Ovary (tissue), 3 donors: ENCODE results near the gene OSBPL6.

Source experiments
- CTCF ChIP-seq, 3 donors: fragments of 450-650 bp in 2 of 3; fragments of 200-600 bp in 1 of 3; IDR thresholded peaks; one replicate each; pipeline versions ENCODE4 v1.5.1 to v1.8.0; 2016 to 2022; ENCODE audit warnings: antibody characterized with exemption in 3 of 3, mild to moderate bottlenecking in 1 of 3
- POLR2A ChIP-seq: fragments of 450-650 bp; IDR thresholded peaks from one replicate; pipeline ENCODE4 v1.6.1; 2017; ENCODE audit warnings: antibody characterized with exemption, mild to moderate bottlenecking, moderate library complexity
- donor health status: DM: no; HTN: no; CAD: no.

DNA sequence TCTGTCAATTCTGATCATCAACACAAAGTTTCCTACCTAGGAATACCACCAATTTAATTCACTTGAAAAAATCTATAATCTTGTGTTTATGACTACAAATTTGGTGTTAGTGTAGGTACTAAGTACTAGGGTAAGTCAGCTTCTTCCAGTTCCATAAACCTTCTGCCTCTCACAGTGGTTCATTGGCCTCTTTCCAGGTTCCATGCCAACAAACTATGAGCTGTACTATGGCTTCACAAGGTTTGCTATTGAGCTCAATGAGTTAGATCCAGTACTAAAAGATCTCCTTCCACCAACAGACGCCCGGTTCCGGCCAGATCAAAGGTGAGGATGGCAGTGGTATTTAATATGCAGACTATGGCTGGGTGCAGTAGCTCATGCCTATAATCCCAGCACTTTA, 197.9 kb downstream of the OSBPL6 start:
- TF ChIP-seq CTCF (IDR thresholded peaks at IDR 0.05): no peak
- TF ChIP-seq POLR2A: no peak
